Psoas muscle (tissue), 8 donors: ENCODE measurements around the gene PAPPA. TPM values are rescaled to one million over a fixed set of nuclear protein-coding genes. Genes with fewer than 3 reads are reported as not detected.

Source experiments
- ATAC-seq, 4 donors: fragments of 200-7000 bp; cut with Tn5 transposase; one replicate each; pipeline ENCODE4 v1.9.1; 2020; ENCODE audit warnings: moderate library complexity in 3 of 4, mild to moderate bottlenecking in 2 of 4
- DNase-seq, 2 donors: peaks; one replicate each; pipeline ENCODE4 v3.0.0-alpha.2; 2020
- H3K27ac ChIP-seq: fragments of 200-600 bp; one replicate; pipeline ENCODE4 v1.8.0; 2022
- H3K27me3 ChIP-seq, 3 donors: fragments of 200-600 bp in 1 of 3; one replicate each; pipeline versions ENCODE4 v1.6.1 to v1.8.0; 2013 to 2022; ENCODE audit warnings: low read length in 2 of 3, mild to moderate bottlenecking in 2 of 3, moderate library complexity in 1 of 3; ENCODE audit not compliant: insufficient read depth in 3 of 3
- H3K36me3 ChIP-seq, 2 donors: fragments of 200-600 bp in 1 of 2; one replicate each; pipeline versions ENCODE4 v1.6.1 to v1.8.0; 2013 to 2022; ENCODE audit warnings: low read depth in 1 of 2, mild to moderate bottlenecking in 1 of 2, moderate library complexity in 1 of 2; ENCODE audit not compliant: insufficient read depth in 1 of 2
- H3K4me1 ChIP-seq: fragments of 200-600 bp; one replicate; pipeline ENCODE4 v1.8.0; 2022
- H3K4me3 ChIP-seq: fragments of 200-600 bp; one replicate; pipeline ENCODE4 v1.8.0; 2022; ENCODE audit warnings: mild to moderate bottlenecking
- H3K9me3 ChIP-seq: fragments of 200-600 bp; one replicate; pipeline ENCODE4 v1.8.0; 2022
- WGBS, 3 donors: extraction: QIAGEN DNeasy Blood & Tissue Kit; methylation state at CpG; one replicate each; pipeline versions ENCODE4 v1.1.6 to v1.1.7; 2013; 5-methylcytosine and 5-hydroxymethylcytosine counted together
- intact Hi-C, 2 donors: fragments of 100-400 bp; cut with DNase I; formaldehyde crosslinking; loops; one replicate each; pipeline versions ENCODE4 v1.11.0 to v1.14.2; 2022
- polyA plus RNA-seq, 3 donors: library from polyadenylated mRNA; stranded (reverse); fragments of 200-250 nt; gene quantifications; one replicate each; pipeline ENCODE4 v1.2.3, GENCODE V29; 2013
- total RNA-seq, 4 donors: library from RNA; stranded (reverse); fragmentation: NEBNext Ultra II Directional in 2 of 4; extraction: Animal tissue kit (Norgen Biotek cat#: 25700) in 2 of 4; gene quantifications; one replicate each; pipeline versions ENCODE4 v1.2.1 to v1.2.4, GENCODE V29; 2021 to 2023
- TF ChIP-seq, protein P1 (sequence below): fragments of 200-600 bp; IDR thresholded peaks from one replicate; pipeline ENCODE4 v1.8.0; 2022; ENCODE audit warnings: antibody characterized with exemption
- donor health status: healthy with polysubstance abuse.
- donor health status: DM: no; HTN: no; CAD: no; lungs with moderate emphysema.
- donor health status: Bipolar disorder and iron deficiency.
- donor health status: healthy.
- donor health status: DM: yes; HTN: yes; CAD: no.
- donor health status: DM: no; HTN: no; CAD: no.
- donor health status: DM: no; HTN: no; CAD: no.
- donor health status: DM: yes; HTN: yes; CAD: no.

PAPPA gene
- total and polyA plus RNA-seq, 7 donors = 0.07 to 0.88 (median 0.61) TPM

DNA sequence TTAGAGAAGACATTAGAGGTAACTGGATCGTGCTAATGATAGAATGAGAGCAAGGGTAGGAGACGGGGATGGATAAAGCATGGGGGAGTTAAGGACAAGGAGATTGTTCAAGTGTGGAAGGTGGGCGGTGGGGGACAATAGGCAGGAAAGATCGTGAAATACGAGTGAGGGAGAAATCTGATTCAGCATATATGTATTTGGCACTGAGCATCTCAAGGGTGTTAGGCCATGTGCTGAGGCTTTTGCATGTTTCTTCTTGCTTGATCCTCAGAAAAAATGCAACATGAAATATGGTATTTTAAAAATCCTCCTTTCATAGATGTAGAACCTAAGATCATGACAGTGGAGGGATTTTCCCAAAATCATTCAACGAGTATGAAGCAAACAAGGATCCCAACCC, 240.5 kb downstream of the PAPPA start:
- ATAC-seq = no peak
- H3K4me3 ChIP-seq = no peak overlapping the region
- H3K27ac ChIP-seq = no peak overlapping the region
- no peaks in the 10 kb centered on the region for H3K9me3 ChIP-seq
- no peak for DNase-seq
- intact Hi-C loops = no loop called here
- no peaks in the 10 kb centered on the region for H3K36me3 ChIP-seq
- no peaks in the 10 kb centered on the region for H3K4me1 ChIP-seq
- WGBS, 3 donors = 93 to 94% (median 94%) methylated on average over 6 of the region's 6 CpGs
- no peaks in the 10 kb centered on the region for H3K27me3 ChIP-seq
- TF ChIP-seq, protein P1, sequence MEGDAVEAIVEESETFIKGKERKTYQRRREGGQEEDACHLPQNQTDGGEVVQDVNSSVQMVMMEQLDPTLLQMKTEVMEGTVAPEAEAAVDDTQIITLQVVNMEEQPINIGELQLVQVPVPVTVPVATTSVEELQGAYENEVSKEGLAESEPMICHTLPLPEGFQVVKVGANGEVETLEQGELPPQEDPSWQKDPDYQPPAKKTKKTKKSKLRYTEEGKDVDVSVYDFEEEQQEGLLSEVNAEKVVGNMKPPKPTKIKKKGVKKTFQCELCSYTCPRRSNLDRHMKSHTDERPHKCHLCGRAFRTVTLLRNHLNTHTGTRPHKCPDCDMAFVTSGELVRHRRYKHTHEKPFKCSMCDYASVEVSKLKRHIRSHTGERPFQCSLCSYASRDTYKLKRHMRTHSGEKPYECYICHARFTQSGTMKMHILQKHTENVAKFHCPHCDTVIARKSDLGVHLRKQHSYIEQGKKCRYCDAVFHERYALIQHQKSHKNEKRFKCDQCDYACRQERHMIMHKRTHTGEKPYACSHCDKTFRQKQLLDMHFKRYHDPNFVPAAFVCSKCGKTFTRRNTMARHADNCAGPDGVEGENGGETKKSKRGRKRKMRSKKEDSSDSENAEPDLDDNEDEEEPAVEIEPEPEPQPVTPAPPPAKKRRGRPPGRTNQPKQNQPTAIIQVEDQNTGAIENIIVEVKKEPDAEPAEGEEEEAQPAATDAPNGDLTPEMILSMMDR = no peak

DNA sequence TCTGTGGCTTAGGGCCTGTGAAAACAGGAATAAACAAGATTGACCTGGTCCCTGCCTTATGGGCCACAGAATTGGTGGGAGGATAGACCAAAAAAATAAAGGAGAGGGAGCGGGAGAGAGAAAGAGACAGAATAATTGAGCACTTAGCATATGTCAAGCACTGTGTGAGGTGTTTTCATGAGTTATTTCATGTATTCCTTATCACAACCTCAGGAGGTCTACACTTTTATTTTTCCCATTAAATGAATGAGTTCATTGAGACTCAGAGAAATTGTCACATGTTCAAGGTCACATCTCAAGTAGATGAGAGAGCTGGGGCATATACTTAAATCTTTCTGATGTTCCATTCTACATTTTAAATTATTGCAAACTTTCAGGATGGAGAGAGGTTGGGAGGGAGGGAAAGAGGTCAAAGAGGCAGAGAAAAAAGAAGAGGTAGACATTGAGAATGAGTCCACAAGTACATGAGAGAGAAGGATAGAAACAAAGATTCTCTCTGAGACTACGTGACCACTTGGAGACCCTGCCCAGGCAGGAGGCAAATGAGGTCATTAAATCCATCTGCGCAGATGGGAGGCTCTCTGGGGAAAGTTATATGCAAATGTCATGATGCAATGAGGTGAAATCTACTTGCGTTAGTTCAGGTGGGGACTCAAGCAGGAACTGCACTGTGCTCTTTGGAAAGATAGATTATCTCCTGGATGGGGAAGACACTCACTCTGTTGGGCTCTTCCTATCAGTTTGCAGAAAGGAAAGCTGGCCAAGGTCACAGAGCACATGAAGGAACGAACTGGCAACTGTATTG, 241.5 kb downstream of the PAPPA start:
- Histone ChIP-seq H3K4me1 (no peaks in the 10 kb centered on the region), H3K9me3 (no peaks in the 10 kb centered on the region), H3K4me3 (no peak overlapping the region), H3K36me3 (no peaks in the 10 kb centered on the region), H3K27me3 (no peaks in the 10 kb centered on the region), H3K27ac (no peak overlapping the region)
- WGBS, 3 donors = 77 to 85% (median 84%) methylated on average over 5 of the region's 5 CpGs
- TF ChIP-seq, protein P1 = no peak
- no peak for DNase-seq
- no peak for ATAC-seq
- intact Hi-C loops = no loop called here

DNA sequence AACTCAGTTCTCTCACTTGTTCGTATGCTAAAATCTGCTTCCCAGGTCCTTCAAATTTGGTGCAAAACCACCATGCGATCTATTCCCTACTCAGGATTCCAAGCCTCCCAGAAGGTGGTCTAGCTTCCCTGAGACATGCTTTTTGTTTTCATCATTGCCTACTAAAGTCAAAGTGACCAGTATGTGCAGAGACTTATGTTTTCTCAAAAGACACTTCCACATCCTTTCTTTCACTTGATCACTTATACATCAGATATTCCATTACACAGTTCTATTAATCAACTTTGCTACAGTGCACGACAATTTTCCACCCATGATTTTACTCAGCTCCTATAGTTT, 242.1 kb downstream of the PAPPA start:
- Histone ChIP-seq H3K4me3 (no peak overlapping the region), H3K27ac (no peak overlapping the region), H3K4me1 (no peaks in the 10 kb centered on the region), H3K9me3 (no peaks in the 10 kb centered on the region), H3K27me3 (no peaks in the 10 kb centered on the region), H3K36me3 (no peaks in the 10 kb centered on the region)
- WGBS, 3 donors = 86 to 95% (median 93%) methylated on average over 3 of the region's 3 CpGs
- TF ChIP-seq, protein P1 = no peak
- ATAC-seq = no peak
- DNase-seq = no peak
- intact Hi-C loops = no loop called here

DNA sequence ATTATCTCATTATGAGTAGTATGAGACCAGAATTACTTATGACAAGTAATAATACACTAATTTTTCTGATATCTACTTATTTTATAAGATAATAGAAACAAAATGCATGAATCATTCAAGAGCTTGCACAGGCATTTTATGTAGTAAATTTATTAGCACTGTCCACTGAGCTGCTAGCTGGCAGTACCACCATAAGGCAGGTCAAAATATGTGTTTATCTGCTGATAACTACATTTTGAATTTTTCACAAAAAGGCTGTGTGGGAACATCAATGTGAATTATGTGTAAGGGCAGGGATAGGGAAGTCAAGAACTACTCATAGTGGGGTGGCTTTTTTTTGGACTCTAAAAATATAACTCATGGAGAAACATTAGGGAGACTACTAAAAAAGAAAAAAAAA, 249.6 kb downstream of the PAPPA start:
- no peak overlapping the region for H3K4me3 ChIP-seq
- no peaks in the 10 kb centered on the region for H3K4me1 ChIP-seq
- ATAC-seq (no peak), DNase-seq (no peak)
- TF ChIP-seq, protein P1 = no peak
- intact Hi-C loops = no loop called here
- no peaks in the 10 kb centered on the region for H3K27me3 ChIP-seq
- H3K36me3 ChIP-seq = no peaks in the 10 kb centered on the region
- no peaks in the 10 kb centered on the region for H3K9me3 ChIP-seq
- H3K27ac ChIP-seq = no peak overlapping the region

DNA sequence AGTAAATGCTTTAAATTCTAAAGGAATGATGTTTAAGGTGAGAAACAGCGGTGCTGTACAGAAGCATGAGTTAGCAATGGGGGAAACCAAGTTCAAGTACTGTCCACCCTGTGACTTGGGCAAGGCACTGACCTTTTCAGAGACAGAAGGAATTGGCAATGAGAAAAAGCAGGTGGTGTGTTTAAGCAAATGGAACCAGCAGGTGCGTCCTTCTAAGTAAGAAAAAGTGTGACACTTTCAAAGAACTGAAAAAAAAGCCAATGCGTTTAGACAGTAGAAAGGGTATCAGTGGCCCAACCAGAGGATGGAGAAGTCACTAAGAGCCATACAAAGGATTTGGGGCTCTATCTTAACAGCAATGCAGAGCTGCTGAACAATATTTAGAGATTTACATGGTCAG, 250.6 kb downstream of the PAPPA start:
- intact Hi-C loops = no loop called here
- 82 to 91% (median 88%) methylated on average over 3 of the region's 3 CpGs for WGBS, 3 donors
- ATAC-seq (no peak), DNase-seq (no peak)
- Histone ChIP-seq H3K36me3 (no peaks in the 10 kb centered on the region), H3K4me1 (no peaks in the 10 kb centered on the region), H3K27ac (no peak overlapping the region), H3K9me3 (no peaks in the 10 kb centered on the region), H3K27me3 (no peaks in the 10 kb centered on the region), H3K4me3 (no peak overlapping the region)
- TF ChIP-seq, protein P1 = no peak
